CMK (cell line): ENCODE measurements around the gene DPEP1.

ENCODE experiments used
- DNase-seq: peaks from one replicate; pipeline ENCODE4 v3.0.0-alpha.2; 2010; ENCODE audit warnings: low read depth

The DPEP1 gene

GRCh38 chr16:89687092-89687940 lies 73.9 kb downstream of the DPEP1 start:
- DNase-seq: no peak
